Suprapubic skin (tissue), 4 donors: ENCODE results near the gene APOBEC3A. TPM values are rescaled to one million over a fixed set of nuclear protein-coding genes. Genes with fewer than 3 reads are reported as not detected.
"Not testable (repeated sequence)": the region's sequence is repeated elsewhere in the genome, so short reads cannot be mapped to it uniquely, and the experiment has no call there.

ENCODE experiments used
- DNase-seq, 2 donors: peaks; one replicate each; pipeline ENCODE4 v3.0.0-alpha.2; 2019; ENCODE audit warnings: low spot score in 2 of 2
- H3K27ac ChIP-seq: fragments of 200-600 bp; sonication (generic); one replicate; pipeline ENCODE4 v1.5.1; 2019
- H3K27me3 ChIP-seq: fragments of 200-600 bp; sonication (generic); one replicate; pipeline ENCODE4 v1.5.1; 2019
- H3K36me3 ChIP-seq: fragments of 200-600 bp; sonication (generic); one replicate; pipeline ENCODE4 v1.5.1; 2019
- H3K4me1 ChIP-seq: fragments of 200-600 bp; sonication (generic); one replicate; pipeline ENCODE4 v1.5.1; 2019
- H3K4me3 ChIP-seq: fragments of 200-600 bp; sonication (generic); one replicate; pipeline ENCODE4 v1.5.1; 2019; ENCODE audit warnings: mild to moderate bottlenecking
- H3K9me3 ChIP-seq: fragments of 200-600 bp; sonication (generic); one replicate; pipeline ENCODE4 v1.5.1; 2019
- CTCF ChIP-seq, 2 donors: fragments of 200-600 bp in 1 of 2; fragments of 450-650 bp in 1 of 2; sonication (generic) in 1 of 2; IDR thresholded peaks; one replicate each; pipeline ENCODE4 v1.5.1; 2016 to 2019; ENCODE audit warnings: antibody characterized with exemption in 2 of 2, mild to moderate bottlenecking in 1 of 2, moderate library complexity in 1 of 2
- EP300 ChIP-seq: sonication (generic); formaldehyde crosslinking; IDR thresholded peaks from one replicate; pipeline ENCODE4 v1.6.1; 2017; ENCODE audit warnings: antibody characterized with exemption
- POLR2A ChIP-seq, 2 donors: fragments of 450-650 bp; IDR thresholded peaks; one replicate each; pipeline ENCODE4 v1.6.1; 2017; ENCODE audit warnings: antibody characterized with exemption in 2 of 2, mild to moderate bottlenecking in 2 of 2, moderate library complexity in 2 of 2
- POLR2AphosphoS5 ChIP-seq, 3 donors: sonication (generic); formaldehyde crosslinking; IDR thresholded peaks; one replicate each; pipeline ENCODE4 v1.6.1; 2017; ENCODE audit warnings: antibody characterized with exemption in 3 of 3
- WGBS: methylation state at CpG from one replicate; pipeline ENCODE4 v1.1.5; 2018; 5-methylcytosine and 5-hydroxymethylcytosine counted together
- total RNA-seq, 4 donors: library from RNA; depleted of rRNA; stranded (reverse); fragments of >200 nt; gene quantifications; one replicate each; pipeline ENCODE4 v1.1.0, GENCODE V29; 2016

Gene APOBEC3A
- total RNA-seq, 4 donors from 2014 or later, result 2.1 TPM; not detected in 3

GRCh38 chr22:38989466-38989865, 32.1 kb downstream of the APOBEC3A start:
- TF ChIP-seq POLR2AphosphoS5 (IDR thresholded peaks at IDR 0.05) (no peak), EP300 (no peak), POLR2A (IDR thresholded peaks at IDR 0.05) (no peak), CTCF (IDR thresholded peaks at IDR 0.05) (no peak)
- no CpG with 5 or more reads among the region's 6 CpGs for WGBS
- H3K27me3 ChIP-seq, result no peaks in the 10 kb centered on the region

GRCh38 chr22:38992871-38993371, 35.5 kb downstream of the APOBEC3A start:
- H3K27ac ChIP-seq, DNase-seq, H3K4me3 ChIP-seq, H3K9me3 ChIP-seq, H3K36me3 ChIP-seq: not testable (repeated sequence)
- whole genome bisulfite sequencing, result 14% methylated on average over 8 of the region's 12 CpGs
- H3K27me3 ChIP-seq, result peaks cover 14% of the 10 kb centered on the region
- peaks cover 11% of the 10 kb centered on the region for H3K4me1 ChIP-seq

More at GRCh38 chr22:38989466-38989865, 32.1 kb downstream of the APOBEC3A start:
- Histone ChIP-seq H3K4me1 (peaks cover 11% of the 10 kb centered on the region), H3K36me3 (no peaks in the 10 kb centered on the region), H3K4me3 (no peak overlapping the region), H3K9me3 (no peaks in the 10 kb centered on the region), H3K27ac (no peak overlapping the region)
- DNase-seq, result no peak

DNA sequence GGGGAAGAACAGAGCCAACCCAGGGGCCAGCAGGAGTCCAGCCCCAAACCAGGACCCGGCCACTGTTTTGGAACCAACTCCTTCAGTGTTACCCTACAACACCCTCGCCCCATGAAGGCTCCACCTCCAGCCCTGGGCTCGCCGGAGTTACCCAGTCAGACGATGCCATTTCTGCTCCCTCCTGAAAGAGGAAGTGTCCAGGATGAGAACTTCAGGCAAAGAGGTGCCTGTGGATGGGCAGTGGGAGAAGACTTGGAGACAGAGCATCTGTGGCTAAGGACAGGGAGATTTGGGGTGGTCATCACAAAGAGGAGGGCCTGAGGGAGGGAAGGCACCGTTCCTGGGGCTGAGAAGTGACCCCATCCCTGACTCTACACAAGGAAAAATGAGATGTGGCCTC, 38.7 kb downstream of the APOBEC3A start:
- DNase-seq, result no peak
- Histone ChIP-seq H3K36me3 (no peaks in the 10 kb centered on the region), H3K4me3 (no peak overlapping the region), H3K9me3 (no peaks in the 10 kb centered on the region), H3K27me3 (peaks cover 23% of the 10 kb centered on the region), H3K4me1 (peaks cover 11% of the 10 kb centered on the region), H3K27ac (no peak overlapping the region)
- TF ChIP-seq CTCF (IDR thresholded peaks at IDR 0.05) (no peak), EP300 (no peak), POLR2AphosphoS5 (IDR thresholded peaks at IDR 0.05) (no peak)
- 80% methylated on average over 5 of the region's 6 CpGs for WGBS

DNA sequence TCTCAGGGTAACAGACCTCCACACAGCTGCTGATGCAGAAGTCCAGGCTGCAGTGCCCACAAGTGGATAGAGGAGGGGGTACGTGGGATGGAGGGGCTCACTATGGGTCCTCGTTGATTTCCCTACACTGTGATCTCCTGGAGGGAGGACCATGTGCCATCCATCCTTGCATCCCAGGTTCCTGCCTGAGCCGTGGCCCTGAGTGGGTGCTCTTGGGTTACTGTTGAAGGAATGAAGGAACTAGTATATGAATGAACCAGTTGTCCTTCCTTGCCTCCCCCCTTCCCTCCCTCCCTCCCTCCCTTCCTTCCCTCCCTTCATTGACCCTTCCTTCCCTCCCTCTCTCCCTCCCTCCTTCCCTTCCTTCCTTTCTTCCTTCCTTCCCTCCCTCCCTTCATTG, 40.1 kb downstream of the APOBEC3A start:
- TF ChIP-seq CTCF (IDR thresholded peaks at IDR 0.05) (no peak), POLR2A (IDR thresholded peaks at IDR 0.05) (no peak), EP300 (no peak), POLR2AphosphoS5 (IDR thresholded peaks at IDR 0.05) (no peak)
- Histone ChIP-seq H3K27ac (no peak overlapping the region), H3K9me3 (no peaks in the 10 kb centered on the region), H3K27me3 (peaks cover 23% of the 10 kb centered on the region), H3K4me3 (no peak overlapping the region), H3K36me3 (no peaks in the 10 kb centered on the region), H3K4me1 (peaks cover 11% of the 10 kb centered on the region)
- WGBS, result 90% methylated on average over 3 of the region's 3 CpGs
- DNase-seq, result no peak

- Histone ChIP-seq H3K9me3 (no peaks in the 10 kb centered on the region), H3K27ac (no peak overlapping the region), H3K36me3 (no peaks in the 10 kb centered on the region), H3K27me3 (peaks cover 9% of the 10 kb centered on the region), H3K4me3 (no peak overlapping the region), H3K4me1 (peaks cover 8% of the 10 kb centered on the region)
- no peak for DNase-seq
- TF ChIP-seq CTCF (IDR thresholded peaks at IDR 0.05) (peak; percentile 57 to 78), POLR2A (IDR thresholded peaks at IDR 0.05) (no peak)
- WGBS, result 15% methylated on average over 7 of the region's 7 CpGs
These were observed 45.8 kb downstream of the APOBEC3A start for GRCh38 chr22:39003165-39003638.

- 91% methylated on average over 5 of the region's 5 CpGs for WGBS
- no peak overlapping the region for H3K4me3 ChIP-seq
- no peak overlapping the region for H3K27ac ChIP-seq
- no peaks in the 10 kb centered on the region for H3K36me3 ChIP-seq
- TF ChIP-seq EP300, result no peak
- no peak for TF ChIP-seq POLR2A (IDR thresholded peaks at IDR 0.05)
- TF ChIP-seq CTCF (IDR thresholded peaks at IDR 0.05), result no peak
- no peak for TF ChIP-seq POLR2AphosphoS5 (IDR thresholded peaks at IDR 0.05)
- H3K27me3 ChIP-seq, result no peaks in the 10 kb centered on the region
- DNase-seq, result no peak
- no peaks in the 10 kb centered on the region for H3K9me3 ChIP-seq
- H3K4me1 ChIP-seq, result peaks cover 8% of the 10 kb centered on the region
These were observed 49.8 kb downstream of the APOBEC3A start for GRCh38 chr22:39007177-39007576.

- not testable (repeated sequence) for H3K4me1 ChIP-seq, H3K27ac ChIP-seq, H3K9me3 ChIP-seq, H3K36me3 ChIP-seq, H3K4me3 ChIP-seq, DNase-seq, H3K27me3 ChIP-seq
- WGBS, result 86% methylated on average over 8 of the region's 8 CpGs
These were observed 51.0 kb downstream of the APOBEC3A start for GRCh38 chr22:39008271-39008850.
